Measurements from ENCODE around the gene RAB7A.

- no peak for TF ChIP-seq POLR2AphosphoS5 (IDR thresholded peaks at IDR 0.05; ENCODE audit: insufficient read depth in 1 of 2, low read depth in 1 of 2)
- TF ChIP-seq POLR2A (IDR thresholded peaks at IDR 0.05), result no peak
- TF ChIP-seq CTCF (IDR thresholded peaks at IDR 0.05), result no peak
These were observed 24.4 kb upstream of the RAB7A start for GRCh38 chr3:128701342-128702212.
